Trophoblast cell (in vitro differentiated cells and primary cell): ENCODE data around the gene KCNMA1.

ENCODE experiments used
- DNase-seq, 2 donors: peaks; one replicate each; pipeline ENCODE4 v3.0.0-alpha.2; 2016
- H2AFZ ChIP-seq: 2 replicates; pipeline ENCODE4 v1.6.1; 2013; ENCODE audit warnings: low read length, moderate library complexity, mild to moderate bottlenecking; ENCODE audit not compliant: insufficient read depth, poor library complexity
- H2AK5ac ChIP-seq: 2 replicates; pipeline ENCODE4 v1.6.1; 2013; ENCODE audit warnings: mild to moderate bottlenecking, low read length
- H2BK120ac ChIP-seq: 2 replicates; pipeline ENCODE4 v1.6.1; 2013; ENCODE audit warnings: low read length, mild to moderate bottlenecking, moderate library complexity; ENCODE audit not compliant: insufficient read depth, poor library complexity
- H2BK12ac ChIP-seq: 2 replicates; pipeline ENCODE4 v1.6.1; 2013; ENCODE audit warnings: mild to moderate bottlenecking, low read length, moderate library complexity
- H2BK5ac ChIP-seq: 2 replicates; pipeline ENCODE4 v1.6.1; 2013; ENCODE audit warnings: low read length, low read depth, moderate library complexity, mild to moderate bottlenecking; ENCODE audit not compliant: poor library complexity
- H3K14ac ChIP-seq: 2 replicates; pipeline ENCODE4 v1.6.1; 2013; ENCODE audit warnings: mild to moderate bottlenecking, low read length
- H3K18ac ChIP-seq: 2 replicates; pipeline ENCODE4 v1.6.1; 2013; ENCODE audit warnings: mild to moderate bottlenecking, low read length
- H3K23ac ChIP-seq: 2 replicates; pipeline ENCODE4 v1.6.1; 2013; ENCODE audit warnings: low read length
- H3K27ac ChIP-seq: 2 replicates; pipeline ENCODE4 v1.5.1; 2013; ENCODE audit warnings: low read depth, mild to moderate bottlenecking, inconsistent platforms, low read length, moderate library complexity
- H3K27me3 ChIP-seq: 2 replicates; pipeline ENCODE4 v1.6.1; 2013; ENCODE audit warnings: inconsistent platforms, mild to moderate bottlenecking, low read length, moderate library complexity; ENCODE audit not compliant: insufficient read depth
- H3K36me3 ChIP-seq, 2 experiments: 1 replicate in 1 of 2; 2 replicates in 1 of 2; pipeline ENCODE4 v1.6.1; 2013; ENCODE audit warnings: low read length in 2 of 2, mild to moderate bottlenecking in 2 of 2, moderate library complexity in 1 of 2; ENCODE audit not compliant: insufficient read depth in 2 of 2, control insufficient read depth in 1 of 2
- H3K4ac ChIP-seq: 2 replicates; pipeline ENCODE4 v1.6.1; 2013; ENCODE audit warnings: low read depth, mild to moderate bottlenecking, low read length, moderate library complexity
- H3K4me1 ChIP-seq, 2 experiments: 1 replicate in 1 of 2; 2 replicates in 1 of 2; pipeline ENCODE4 v1.6.1; 2013; ENCODE audit warnings: low read length in 2 of 2, mild to moderate bottlenecking in 2 of 2, moderate library complexity in 1 of 2; ENCODE audit not compliant: insufficient read depth in 2 of 2, control insufficient read depth in 1 of 2
- H3K4me2 ChIP-seq: 2 replicates; pipeline ENCODE4 v1.6.1; 2013; ENCODE audit warnings: inconsistent platforms, mild to moderate bottlenecking, low read length, moderate library complexity
- H3K4me3 ChIP-seq: 2 replicates; pipeline ENCODE4 v1.5.1; 2013; ENCODE audit warnings: mild to moderate bottlenecking, low read depth, low read length, inconsistent platforms
- H3K79me1 ChIP-seq: one replicate; pipeline ENCODE4 v1.6.1; 2013; ENCODE audit warnings: low read length
- H3K79me2 ChIP-seq: 2 replicates; pipeline ENCODE4 v1.6.1; 2013; ENCODE audit warnings: low read length, mild to moderate bottlenecking; ENCODE audit not compliant: control insufficient read depth, insufficient read depth, poor library complexity
- H3K9ac ChIP-seq: 2 replicates; pipeline ENCODE4 v1.6.1; 2013; ENCODE audit warnings: mild to moderate bottlenecking, low read length
- H3K9me3 ChIP-seq: 2 replicates; pipeline ENCODE4 v1.6.1; 2013; ENCODE audit warnings: low read depth, mild to moderate bottlenecking, control low read depth, inconsistent platforms, low read length; ENCODE audit not compliant: insufficient read depth
- H4K12ac ChIP-seq: 2 replicates; pipeline ENCODE4 v1.6.1; 2013; ENCODE audit warnings: low read depth, mild to moderate bottlenecking, low read length, moderate library complexity
- H4K8ac ChIP-seq: 2 replicates; pipeline ENCODE4 v1.6.1; 2013; ENCODE audit warnings: low read depth, mild to moderate bottlenecking, low read length, moderate library complexity
- H4K91ac ChIP-seq: one replicate; pipeline ENCODE4 v1.6.1; 2013; ENCODE audit warnings: low read depth, mild to moderate bottlenecking, low read length, moderate library complexity
- WGBS: extraction: QIAGEN DNeasy Blood & Tissue Kit; methylation state at CpG from one replicate; pipeline ENCODE4 v1.1.7; 2013; ENCODE audit warnings: missing lambda C conversion rate; ENCODE audit not compliant: insufficient read length, insufficient coverage; ENCODE audit errors: extremely low coverage; 5-methylcytosine and 5-hydroxymethylcytosine counted together

The KCNMA1 gene

GRCh38 chr10:77669892-77670291 lies 32.3 kb upstream of the KCNMA1 start:
- Histone ChIP-seq H4K8ac (no peak overlapping the region), H3K79me1 (no peaks in the 10 kb centered on the region), H4K12ac (no peak overlapping the region), H2AK5ac (no peak overlapping the region), H3K9me3 (no peaks in the 10 kb centered on the region), H2BK5ac (no peak overlapping the region), H2BK120ac (no peak overlapping the region), H3K4ac (no peak overlapping the region), H3K27ac (no peak overlapping the region), H3K4me1 (no peaks in the 10 kb centered on the region), H2BK12ac (no peak overlapping the region), H3K9ac (no peak overlapping the region), H2AFZ (no peak overlapping the region), H3K18ac (no peak overlapping the region), H4K91ac (no peak overlapping the region), H3K4me3 (no peak overlapping the region), H3K79me2 (no peaks in the 10 kb centered on the region), H3K27me3 (peaks cover 2% of the 10 kb centered on the region), H3K14ac (no peak overlapping the region), H3K4me2 (no peak overlapping the region), H3K36me3 (no peaks in the 10 kb centered on the region), H3K23ac (no peak overlapping the region)
- DNase-seq: no peak

- no peak overlapping the region for H2AFZ ChIP-seq
- no peaks in the 10 kb centered on the region for H3K36me3 ChIP-seq
- H3K14ac ChIP-seq: no peak overlapping the region
- no peak overlapping the region for H2BK5ac ChIP-seq
- WGBS: no CpG with 5 or more reads among the region's 3 CpGs
- no peak overlapping the region for H2BK12ac ChIP-seq
- H2BK120ac ChIP-seq: no peak overlapping the region
- no peak overlapping the region for H3K27ac ChIP-seq
- no peaks in the 10 kb centered on the region for H3K79me1 ChIP-seq
- no peak overlapping the region for H4K8ac ChIP-seq
- H4K12ac ChIP-seq: no peak overlapping the region
- H3K4me3 ChIP-seq: no peak overlapping the region
- no peak overlapping the region for H3K4ac ChIP-seq
- no peaks in the 10 kb centered on the region for H3K4me1 ChIP-seq
- no peak overlapping the region for H2AK5ac ChIP-seq
- no peak overlapping the region for H3K9ac ChIP-seq
- H3K4me2 ChIP-seq: no peak overlapping the region
- no peaks in the 10 kb centered on the region for H3K9me3 ChIP-seq
- H3K79me2 ChIP-seq: no peaks in the 10 kb centered on the region
- H4K91ac ChIP-seq: no peak overlapping the region
- H3K27me3 ChIP-seq: peaks cover 2% of the 10 kb centered on the region
- no peak for DNase-seq
- H3K23ac ChIP-seq: no peak overlapping the region
- no peak overlapping the region for H3K18ac ChIP-seq
Observed at GRCh38 chr10:77667426-77668324, 30.1 kb upstream of the KCNMA1 start.

GRCh38 chr10:77666821-77667220 lies 29.2 kb upstream of the KCNMA1 start:
- no peak overlapping the region for H3K23ac ChIP-seq
- no peak overlapping the region for H2AK5ac ChIP-seq
- H3K4me1 ChIP-seq: peaks cover 0 to 1% of the 10 kb centered on the region in 2 experiments
- no CpG with 5 or more reads among the region's 2 CpGs for WGBS
- no peak overlapping the region for H3K14ac ChIP-seq
- H3K79me1 ChIP-seq: no peaks in the 10 kb centered on the region
- no peak overlapping the region for H4K12ac ChIP-seq
- no peak overlapping the region for H3K4ac ChIP-seq
- no peak overlapping the region for H2BK12ac ChIP-seq
- no peak overlapping the region for H4K91ac ChIP-seq
- H3K27ac ChIP-seq: no peak overlapping the region
- no peak overlapping the region for H4K8ac ChIP-seq
- H3K4me2 ChIP-seq: no peak overlapping the region
- H3K79me2 ChIP-seq: no peaks in the 10 kb centered on the region
- H2BK120ac ChIP-seq: no peak overlapping the region
- no peaks in the 10 kb centered on the region for H3K36me3 ChIP-seq
- H2AFZ ChIP-seq: no peak overlapping the region
- H3K9ac ChIP-seq: no peak overlapping the region
- H3K27me3 ChIP-seq: peaks cover 2% of the 10 kb centered on the region
- H3K4me3 ChIP-seq: no peak overlapping the region
- H2BK5ac ChIP-seq: no peak overlapping the region
- no peak overlapping the region for H3K18ac ChIP-seq
- no peaks in the 10 kb centered on the region for H3K9me3 ChIP-seq
- no peak for DNase-seq

GRCh38 chr10:77664696-77665095 lies 27.1 kb upstream of the KCNMA1 start:
- Histone ChIP-seq H3K18ac (no peak overlapping the region), H3K9ac (no peak overlapping the region), H3K9me3 (peaks cover 4% of the 10 kb centered on the region), H3K4me1 (peaks cover 0 to 4% of the 10 kb centered on the region in 2 experiments), H3K79me2 (no peaks in the 10 kb centered on the region), H3K36me3 (no peaks in the 10 kb centered on the region), H3K27me3 (peaks cover 2% of the 10 kb centered on the region), H4K12ac (no peak overlapping the region), H3K14ac (no peak overlapping the region), H2AK5ac (no peak overlapping the region), H2AFZ (no peak overlapping the region), H3K79me1 (no peaks in the 10 kb centered on the region), H4K91ac (no peak overlapping the region), H4K8ac (no peak overlapping the region), H2BK5ac (no peak overlapping the region), H3K4me3 (no peak overlapping the region), H3K4me2 (no peak overlapping the region), H2BK12ac (no peak overlapping the region), H2BK120ac (no peak overlapping the region), H3K4ac (no peak overlapping the region), H3K23ac (no peak overlapping the region), H3K27ac (no peak overlapping the region)
- WGBS: no CpG with 5 or more reads among the region's 3 CpGs
- DNase-seq: no peak
